BLaER1 (cell line): ENCODE data around the gene PTPRJ.
A peak's percentile ranks its signal among the peaks of the same experiment; 100 is the strongest.

ENCODE experiments used
- H3K27ac ChIP-seq: shearing (Covaris generic); formaldehyde crosslinking; 2 replicates; pipeline ENCODE4 v1.8.1; 2022
- H3K27me3 ChIP-seq: shearing (Covaris generic); formaldehyde crosslinking; 2 replicates; pipeline ENCODE4 v1.8.1; 2022
- H3K36me3 ChIP-seq: shearing (Covaris generic); formaldehyde crosslinking; 2 replicates; pipeline ENCODE4 v1.8.1; 2022
- H3K4me1 ChIP-seq: shearing (Covaris generic); formaldehyde crosslinking; 2 replicates; pipeline ENCODE4 v1.8.1; 2022
- H3K4me2 ChIP-seq: shearing (Covaris generic); formaldehyde crosslinking; 2 replicates; pipeline ENCODE4 v1.8.1; 2022
- H3K4me3 ChIP-seq: shearing (Covaris generic); formaldehyde crosslinking; 2 replicates; pipeline ENCODE4 v1.8.1; 2022
- H3K9ac ChIP-seq: shearing (Covaris generic); formaldehyde crosslinking; 2 replicates; pipeline ENCODE4 v1.8.1; 2022
- H3K9me3 ChIP-seq: shearing (Covaris generic); formaldehyde crosslinking; 2 replicates; pipeline ENCODE4 v1.8.1; 2022
- H4K20me1 ChIP-seq: shearing (Covaris generic); formaldehyde crosslinking; 2 replicates; pipeline ENCODE4 v1.8.1; 2022
- Cebpa-rat ChIP-seq: shearing (Covaris generic); IDR thresholded peaks from 2 replicates; pipeline ENCODE4 v1.8.1; 2022

Gene PTPRJ

DNA sequence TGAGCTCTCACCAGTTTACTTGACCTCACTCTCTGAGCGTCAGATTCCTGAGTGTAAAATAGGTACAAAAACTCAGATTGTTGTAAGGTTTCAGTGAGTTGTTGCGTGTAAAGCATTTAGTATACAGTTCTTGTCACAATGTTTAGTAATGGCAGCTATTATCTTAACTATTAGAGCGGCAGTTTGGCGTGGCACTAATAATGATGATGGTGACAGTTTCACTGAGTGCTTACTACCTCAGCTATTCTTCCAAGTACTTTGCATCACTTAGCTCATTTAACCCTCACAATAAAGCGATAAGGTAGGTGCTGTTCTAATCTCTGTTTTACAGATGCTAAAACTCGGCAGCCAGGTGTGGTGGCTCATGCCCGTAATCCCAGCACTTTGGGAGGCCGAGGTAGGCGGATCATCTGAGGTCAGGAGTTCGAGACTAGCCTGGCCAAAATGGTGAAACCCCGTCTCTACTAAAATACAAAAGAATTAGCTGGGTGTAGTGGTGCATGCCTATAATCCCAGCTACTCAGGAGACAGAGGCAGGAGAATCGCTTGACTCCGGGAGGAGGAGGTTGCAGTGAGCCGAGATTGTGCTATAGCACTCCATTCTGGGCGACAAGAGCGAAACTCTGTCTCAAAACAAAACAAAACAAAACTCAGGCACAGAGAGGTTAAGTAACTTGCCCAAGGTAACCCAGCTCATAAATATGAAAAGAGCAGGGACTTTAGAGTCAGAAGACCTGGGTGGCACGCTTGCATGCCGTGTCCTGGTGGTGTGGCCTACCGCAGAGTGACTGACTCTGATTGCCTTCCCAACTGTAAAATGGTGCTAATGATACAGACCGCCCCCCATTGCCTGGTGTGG, 76.2 kb downstream of the PTPRJ start:
- H3K27ac ChIP-seq: no peak overlapping the region
- H3K27me3 ChIP-seq: no peaks in the 10 kb centered on the region
- H4K20me1 ChIP-seq: peaks cover 34% of the 10 kb centered on the region
- no peak overlapping the region for H3K9ac ChIP-seq
- peak overlapping the region; percentile 66; the same call in 1 of the 2 replicates for H3K4me2 ChIP-seq
- H3K9me3 ChIP-seq: no peaks in the 10 kb centered on the region
- H3K4me3 ChIP-seq: no peak overlapping the region
- no peak for TF ChIP-seq Cebpa-rat
- no peaks in the 10 kb centered on the region for H3K36me3 ChIP-seq
- H3K4me1 ChIP-seq: peaks cover 24% of the 10 kb centered on the region

DNA sequence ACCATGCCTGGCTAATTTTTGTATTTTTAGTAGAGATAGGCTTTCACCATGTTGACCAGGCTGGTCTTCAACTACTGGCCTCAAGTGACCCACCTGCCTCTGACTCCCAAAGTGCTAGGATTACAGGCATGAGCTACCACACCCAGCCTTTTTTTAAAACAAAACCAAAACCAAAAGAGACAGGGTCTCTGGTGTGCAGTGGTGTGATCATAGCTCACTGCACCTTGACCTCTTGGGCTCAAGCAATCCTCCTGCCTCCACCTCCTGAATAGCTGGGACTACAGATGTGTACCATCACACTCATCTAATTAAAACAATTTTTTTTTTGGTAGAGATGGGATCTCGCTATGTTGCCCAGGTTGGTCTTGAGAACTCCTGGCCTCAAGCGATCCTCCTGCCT, 77.7 kb downstream of the PTPRJ start:
- Histone ChIP-seq H4K20me1 (peaks cover 34% of the 10 kb centered on the region), H3K36me3 (no peaks in the 10 kb centered on the region), H3K4me3 (no peak overlapping the region), H3K9me3 (no peaks in the 10 kb centered on the region), H3K9ac (no peak overlapping the region), H3K27ac (no peak overlapping the region), H3K27me3 (no peaks in the 10 kb centered on the region), H3K4me1 (peaks cover 24% of the 10 kb centered on the region), H3K4me2 (no peak overlapping the region)
- TF ChIP-seq Cebpa-rat: no peak

DNA sequence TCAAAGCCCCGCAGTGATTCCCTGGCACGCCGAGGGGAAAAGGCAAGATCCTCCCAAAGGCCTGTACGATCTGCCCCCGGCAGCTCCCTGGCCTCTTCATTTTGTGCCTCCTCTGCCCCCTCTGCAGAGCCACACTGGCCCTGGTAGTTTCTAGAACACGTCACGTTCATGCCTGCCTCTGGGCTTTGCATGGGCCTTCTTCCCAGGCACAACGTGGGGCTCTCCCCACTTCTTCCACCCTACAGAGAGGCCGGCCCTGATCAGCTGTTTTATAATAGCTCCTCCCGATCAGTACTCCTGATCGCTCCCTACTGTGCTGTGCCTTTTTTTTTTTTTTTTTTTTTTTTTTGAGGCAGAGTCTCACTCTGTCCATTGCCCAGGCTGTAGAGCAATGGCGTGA, 78.4 kb downstream of the PTPRJ start:
- Histone ChIP-seq H3K27me3 (no peaks in the 10 kb centered on the region), H3K4me2 (no peak overlapping the region), H3K9ac (no peak overlapping the region), H3K27ac (no peak overlapping the region), H3K9me3 (no peaks in the 10 kb centered on the region), H4K20me1 (peaks cover 34% of the 10 kb centered on the region), H3K36me3 (no peaks in the 10 kb centered on the region), H3K4me3 (no peak overlapping the region), H3K4me1 (peaks cover 24% of the 10 kb centered on the region)
- no peak for TF ChIP-seq Cebpa-rat

DNA sequence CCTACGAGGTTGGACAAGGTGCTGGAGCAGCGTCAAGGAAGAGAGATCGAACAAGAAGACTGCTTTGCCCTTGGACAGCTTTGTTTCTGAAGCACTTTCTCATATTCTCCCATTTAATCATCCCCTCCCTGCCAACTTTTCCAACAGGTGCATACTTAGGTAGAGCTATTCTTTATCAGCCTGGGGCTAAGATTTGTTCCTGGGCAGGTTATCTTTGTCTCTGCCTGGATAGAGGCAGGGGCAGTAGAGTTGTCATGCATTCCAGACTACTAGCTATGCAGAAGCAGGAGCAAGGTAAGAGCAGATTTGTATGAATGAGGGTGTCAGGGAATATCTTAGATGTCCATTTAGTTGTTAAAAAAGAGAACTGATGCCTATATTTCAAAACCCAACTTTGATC, 82.3 kb downstream of the PTPRJ start:
- Histone ChIP-seq H4K20me1 (0 out of 2 replicates have a peak, but pooled peaks cover 5% of the 10 kb centered on the region), H3K36me3 (no peaks in the 10 kb centered on the region), H3K4me3 (no peak overlapping the region), H3K9ac (no peak overlapping the region), H3K27me3 (no peaks in the 10 kb centered on the region), H3K4me2 (no peak overlapping the region), H3K9me3 (no peaks in the 10 kb centered on the region), H3K4me1 (peaks cover 12% of the 10 kb centered on the region), H3K27ac (no peak overlapping the region)
- TF ChIP-seq Cebpa-rat: no peak

DNA sequence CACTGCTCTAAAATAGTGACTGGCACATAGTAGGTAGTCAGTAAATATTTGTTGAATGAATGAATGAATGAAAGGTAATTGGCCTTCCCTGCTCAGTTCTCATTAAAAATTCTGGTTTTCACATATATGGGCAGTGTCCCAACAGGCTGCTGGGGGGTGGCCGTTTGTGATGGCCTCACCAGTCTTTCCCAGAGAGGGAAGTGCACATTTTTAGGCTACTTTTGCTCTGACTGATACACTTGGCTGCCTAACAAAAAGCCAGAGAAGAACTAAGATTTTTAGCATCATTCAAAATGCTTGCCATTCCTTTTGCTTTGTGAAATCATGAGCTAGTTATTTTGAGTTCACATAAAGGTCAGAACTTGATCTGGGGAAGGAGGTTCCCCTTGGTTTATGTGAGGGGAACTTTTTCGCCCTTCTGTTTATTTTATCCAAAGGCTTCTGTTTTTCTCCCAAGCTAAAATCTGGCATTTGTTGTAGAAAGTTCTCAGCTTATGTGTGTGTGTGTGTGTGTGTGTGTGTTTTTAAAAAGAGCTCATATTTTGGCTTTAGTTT, 83.1 kb downstream of the PTPRJ start:
- 0 out of 2 replicates have a peak, but pooled peaks cover 2% of the 10 kb centered on the region for H3K36me3 ChIP-seq
- no peak overlapping the region for H3K9ac ChIP-seq
- H4K20me1 ChIP-seq: no peaks in the 10 kb centered on the region
- no peaks in the 10 kb centered on the region for H3K27me3 ChIP-seq
- H3K4me1 ChIP-seq: peaks cover 15% of the 10 kb centered on the region
- no peak overlapping the region for H3K27ac ChIP-seq
- peaks cover 5% of the 10 kb centered on the region; the same call in 1 of the 2 replicates for H3K9me3 ChIP-seq
- TF ChIP-seq Cebpa-rat: no peak
- no peak overlapping the region for H3K4me2 ChIP-seq
- H3K4me3 ChIP-seq: no peak overlapping the region

DNA sequence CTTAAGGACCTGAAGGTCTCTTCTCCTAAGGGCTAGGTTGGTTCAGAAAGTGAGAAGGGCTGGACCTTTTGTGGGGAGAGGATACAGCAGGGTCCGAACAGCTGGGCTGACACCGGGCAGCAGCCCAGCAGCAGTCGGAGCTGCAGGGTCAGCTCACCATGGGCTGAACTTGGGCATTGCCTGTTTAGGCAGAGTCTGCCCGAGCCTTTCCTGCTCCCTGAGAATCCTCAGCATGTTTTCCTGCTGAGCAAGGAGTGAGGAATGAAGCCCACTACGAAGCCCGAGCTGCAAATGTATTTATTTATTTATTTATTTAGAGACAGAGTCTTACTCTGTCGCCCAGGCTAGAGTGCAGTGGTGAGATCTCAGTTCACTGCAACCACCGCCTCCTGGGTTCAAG, 83.9 kb downstream of the PTPRJ start:
- H3K4me2 ChIP-seq: no peak overlapping the region
- H3K9ac ChIP-seq: no peak overlapping the region
- peaks cover 15% of the 10 kb centered on the region for H3K4me1 ChIP-seq
- no peaks in the 10 kb centered on the region for H3K27me3 ChIP-seq
- TF ChIP-seq Cebpa-rat: no peak
- peaks cover 13% of the 10 kb centered on the region; the same call in 1 of the 2 replicates for H3K9me3 ChIP-seq
- H4K20me1 ChIP-seq: no peaks in the 10 kb centered on the region
- H3K27ac ChIP-seq: no peak overlapping the region
- no peak overlapping the region for H3K4me3 ChIP-seq
- 0 out of 2 replicates have a peak, but pooled peaks cover 9% of the 10 kb centered on the region for H3K36me3 ChIP-seq

DNA sequence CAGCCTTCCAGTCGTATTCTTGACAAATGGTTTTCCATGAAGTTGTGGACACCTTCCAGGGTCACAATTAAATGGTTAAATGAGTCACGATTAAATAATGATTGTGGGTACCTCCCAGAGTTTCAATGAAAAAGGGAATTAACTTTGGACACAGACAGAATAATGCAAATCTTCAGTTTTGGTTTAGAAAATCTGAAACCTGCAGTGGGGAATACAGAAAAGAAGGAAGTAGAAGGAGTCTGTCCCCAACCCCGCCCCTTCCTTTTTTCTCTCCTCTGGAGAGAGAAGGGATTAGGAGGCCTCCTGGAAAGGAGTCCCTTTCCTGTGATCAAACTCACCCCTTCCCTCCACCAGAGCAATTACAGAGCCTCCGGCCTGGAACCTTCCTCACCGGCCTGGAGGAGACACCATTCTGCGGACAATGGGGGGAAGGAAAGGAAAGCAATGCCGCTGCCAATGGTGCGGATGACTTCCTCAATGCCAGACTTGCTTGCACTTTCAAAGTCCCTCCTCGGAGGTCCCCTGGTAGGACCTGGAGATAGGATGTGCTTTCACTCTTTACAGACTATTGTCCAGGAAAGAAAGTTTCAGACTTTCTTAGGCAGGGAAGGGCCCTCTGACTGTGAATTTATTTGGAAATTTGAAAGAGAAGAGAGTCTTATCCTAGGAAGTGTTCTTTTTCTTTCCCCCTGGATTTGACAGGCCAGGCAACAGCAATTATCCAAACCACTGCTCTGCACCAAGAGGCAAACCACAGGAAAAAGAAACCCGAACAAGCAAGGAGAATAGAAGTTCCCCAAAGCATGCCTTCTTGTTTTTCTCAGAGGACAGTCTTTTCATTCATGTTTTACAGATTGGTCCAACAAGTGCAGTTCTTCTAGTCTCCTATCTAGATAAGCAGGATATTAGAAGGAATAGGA, 86.8 kb downstream of the PTPRJ start:
- no peak for TF ChIP-seq Cebpa-rat
- Histone ChIP-seq H3K27ac (peak overlapping the region; percentile 57; the same call in 1 of the 2 replicates), H3K4me3 (peak overlapping the region; percentile 38; the same call in 1 of the 2 replicates), H3K9ac (peak overlapping the region; percentile 60; the same call in 1 of the 2 replicates), H3K36me3 (0 out of 2 replicates have a peak, but pooled peaks cover 9% of the 10 kb centered on the region), H3K4me1 (peaks cover 15% of the 10 kb centered on the region), H4K20me1 (no peaks in the 10 kb centered on the region), H3K27me3 (no peaks in the 10 kb centered on the region), H3K9me3 (peaks cover 14% of the 10 kb centered on the region; the same call in 1 of the 2 replicates), H3K4me2 (peak overlapping the region; percentile 80)

DNA sequence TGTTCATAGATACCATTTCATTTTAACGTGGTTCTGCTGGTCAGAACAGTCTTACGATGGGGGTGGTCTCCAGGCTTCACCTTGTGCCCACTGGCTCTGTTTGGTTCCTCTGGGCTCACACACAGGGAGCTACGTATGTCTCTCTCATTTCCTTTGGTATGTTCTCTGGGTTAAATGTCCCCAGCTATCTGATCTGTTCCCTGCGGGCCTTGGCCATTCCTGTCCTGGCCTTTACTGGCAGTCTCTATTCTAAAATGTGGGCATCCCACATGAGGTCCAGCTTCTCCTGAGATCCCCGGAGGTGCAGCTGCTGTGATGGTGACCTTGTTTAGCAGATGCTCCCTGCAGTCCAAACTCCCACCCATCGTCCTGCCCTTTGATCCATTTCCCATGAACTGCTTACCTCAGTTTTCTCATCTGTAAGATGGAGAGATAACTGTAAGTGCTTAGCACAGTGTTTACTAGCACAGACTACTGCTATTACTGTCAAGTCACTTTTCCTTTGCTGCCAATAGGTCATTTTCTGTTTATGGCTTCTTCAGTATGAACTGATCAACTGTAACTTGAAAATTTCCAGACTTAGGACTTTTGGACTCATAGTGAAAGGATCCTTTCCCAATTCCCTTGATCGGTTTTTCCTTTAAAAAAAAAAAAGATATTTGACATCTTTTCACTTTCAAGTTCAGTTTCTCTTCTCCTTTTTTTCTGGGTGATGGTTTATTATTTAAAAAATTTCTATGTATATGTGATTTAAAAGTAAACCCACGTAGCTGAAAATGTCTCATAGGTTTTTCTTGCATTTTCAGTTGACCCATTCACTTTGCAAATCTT, 92.9 kb downstream of the PTPRJ start:
- Histone ChIP-seq H3K9ac (no peak overlapping the region), H3K27ac (no peak overlapping the region), H3K9me3 (peaks cover 11% of the 10 kb centered on the region; the same call in 1 of the 2 replicates), H4K20me1 (no peaks in the 10 kb centered on the region), H3K4me2 (no peak overlapping the region), H3K27me3 (no peaks in the 10 kb centered on the region), H3K4me3 (no peak overlapping the region), H3K36me3 (0 out of 2 replicates have a peak, but pooled peaks cover 9% of the 10 kb centered on the region), H3K4me1 (no peaks in the 10 kb centered on the region)
- no peak for TF ChIP-seq Cebpa-rat
